Measurements from ENCODE around the gene KIF22. TPM values are rescaled to one million over a fixed set of nuclear protein-coding genes. Genes with fewer than 3 reads are reported as not detected.
A peak's percentile ranks its signal among the peaks of the same experiment; 100 is the strongest.

The KIF22 gene
- total RNA-seq, 1 donor from 2014 or later, result 28.6 TPM

GRCh38 chr16:29807426-29808218, 17.1 kb downstream of the KIF22 start:
- Histone ChIP-seq H3K4me3 (peak overlapping the region; percentile 64 to 75), H3K9me3 (no peaks in the 10 kb centered on the region), H3K4me1 (peaks cover 18 to 36% of the 10 kb centered on the region in 2 donors), H3K27ac (peak overlapping the region; percentile 88 to 94), H3K36me3 (peaks cover 14 to 19% of the 10 kb centered on the region in 2 donors), H3K27me3 (no peaks in the 10 kb centered on the region)
- DNase-seq (ENCODE audit: low spot score in 2 of 2), result peak; percentile 69 to 93
- intact Hi-C loops (cut with DNase I), result loop anchor here (1.0 to 10.0 kb wide), 7 partner anchors 9 to 1647 kb away; partner anchors contain the start of genes ALDOA, ARMC5, HIRIP3 and INO80E
- TF ChIP-seq CTCF (IDR thresholded peaks at IDR 0.05), result peak; percentile 48 to 59 (median 55)

- H3K4me1 ChIP-seq, result peaks cover 18 to 43% of the 10 kb centered on the region in 2 donors
- H3K27ac ChIP-seq, result peak overlapping the region; percentile 88 to 94
- H3K4me3 ChIP-seq, result peak overlapping the region; percentile 64 to 75
- peaks cover 14 to 19% of the 10 kb centered on the region in 2 donors for H3K36me3 ChIP-seq
- no peak for DNase-seq (ENCODE audit: low spot score in 2 of 2)
- H3K9me3 ChIP-seq, result no peaks in the 10 kb centered on the region
- intact Hi-C loops (cut with DNase I), result loop anchor here (5.0 to 10.0 kb wide), 5 partner anchors 119 to 1646 kb away; partner anchors contain the start of genes ALDOA, ARMC5, HIRIP3 and INO80E
- TF ChIP-seq CTCF (IDR thresholded peaks at IDR 0.05), result no peak
- H3K27me3 ChIP-seq, result no peaks in the 10 kb centered on the region
These were observed 17.8 kb downstream of the KIF22 start for GRCh38 chr16:29808219-29808900.

GRCh38 chr16:29809031-29809747, 18.6 kb downstream of the KIF22 start:
- intact Hi-C loops (cut with DNase I), result loop anchor here (5.0 to 10.0 kb wide), 5 partner anchors 118 to 1646 kb away; partner anchors contain the start of genes ALDOA, ARMC5, HIRIP3 and INO80E
- no peak for TF ChIP-seq CTCF (IDR thresholded peaks at IDR 0.05)
- Histone ChIP-seq H3K4me1 (peaks cover 18 to 49% of the 10 kb centered on the region in 2 donors), H3K9me3 (no peaks in the 10 kb centered on the region), H3K4me3 (peak overlapping the region; percentile 64 to 75), H3K27ac (peak overlapping the region; percentile 88 to 94), H3K27me3 (no peaks in the 10 kb centered on the region), H3K36me3 (peaks cover 14 to 19% of the 10 kb centered on the region in 2 donors)
- no peak for DNase-seq (ENCODE audit: low spot score in 2 of 2)

- TF ChIP-seq CTCF (IDR thresholded peaks at IDR 0.05), result no peak
- Histone ChIP-seq H3K9me3 (no peaks in the 10 kb centered on the region), H3K4me3 (peak overlapping the region in 1 of 2 donors; percentile 70), H3K4me1 (peaks cover 18 to 51% of the 10 kb centered on the region in 2 donors), H3K27me3 (no peaks in the 10 kb centered on the region), H3K36me3 (peaks cover 14 to 19% of the 10 kb centered on the region in 2 donors), H3K27ac (peak overlapping the region; percentile 88 to 94)
- intact Hi-C loops (cut with DNase I), result loop anchor here (5.0 to 10.0 kb wide), 6 partner anchors 117 to 1645 kb away; partner anchors contain the start of genes ALDOA, ARMC5, HIRIP3 and INO80E
- DNase-seq (ENCODE audit: low spot score in 2 of 2), result no peak
These were observed 19.5 kb downstream of the KIF22 start for GRCh38 chr16:29809850-29810698.

Measured in ascending aorta (tissue), 2 donors.